GM19025 (cell line): ENCODE results near the gene PROP1.
"Not testable (repeated sequence)": the region's sequence is repeated elsewhere in the genome, so short reads cannot be mapped to it uniquely, and the experiment has no call there.

ENCODE experiments used
- ATAC-seq: cut with Tn5 transposase; IDR thresholded peaks from one replicate; pipeline ENCODE4 v1.9.1; 2021; ENCODE audit warnings: mild to moderate bottlenecking, low read depth, moderate library complexity; ENCODE audit not compliant: unreplicated experiment

The PROP1 gene

GRCh38 chr5:177949656-177950055, 46.4 kb downstream of the PROP1 start:
- not testable (repeated sequence) for ATAC-seq

- ATAC-seq, result peak; percentile 73
Measured at GRCh38 chr5:177949065-177949464, 47.0 kb downstream of the PROP1 start.

GRCh38 chr5:177947912-177948311, 48.1 kb downstream of the PROP1 start:
- ATAC-seq, result not testable (repeated sequence)

- ATAC-seq, result peak; percentile 35
Measured at GRCh38 chr5:177945601-177946283, 50.3 kb downstream of the PROP1 start.

GRCh38 chr5:177945145-177945544, 50.9 kb downstream of the PROP1 start:
- not testable (repeated sequence) for ATAC-seq

- not testable (repeated sequence) for ATAC-seq
Measured at GRCh38 chr5:177943805-177944736, 52.0 kb downstream of the PROP1 start.

GRCh38 chr5:177942896-177943295, 53.1 kb downstream of the PROP1 start:
- not testable (repeated sequence) for ATAC-seq
